PFSK-1 (cell line): ENCODE data around the gene GALNT5.

Experiments
- POLR2AphosphoS5 ChIP-seq: IDR thresholded peaks from 2 replicates; pipeline ENCODE4 v1.6.1; 2012; ENCODE audit warnings: low read depth, mild to moderate bottlenecking, control low read depth, low read length, moderate library complexity
- REST ChIP-seq, 2 experiments: IDR thresholded peaks; 2 replicates each; pipeline versions ENCODE4 v1.6.1 to v1.8.0; 2011 to 2012; ENCODE audit warnings: low read depth in 2 of 2, low read length in 2 of 2, control low read depth in 1 of 2, inconsistent platforms in 1 of 2, mild to moderate bottlenecking in 1 of 2, moderate library complexity in 1 of 2; ENCODE audit not compliant: insufficient read depth in 1 of 2

- TF ChIP-seq POLR2AphosphoS5 (no peak), REST (IDR thresholded peaks at IDR 0.05; ENCODE audit: insufficient read depth in 1 of 2, low read depth in 2 of 2, low read length in 2 of 2) (no peak)
Observed at GRCh38 chr2:157327621-157328500, 70.4 kb downstream of the GALNT5 start.
